ENCODE data around the gene SYNE1. TPM values are rescaled to one million over a fixed set of nuclear protein-coding genes. Genes with fewer than 3 reads are reported as not detected.

The SYNE1 gene
- total and polyA plus RNA-seq, 10 donors: 27.8 to 336 (median 247) TPM

DNA sequence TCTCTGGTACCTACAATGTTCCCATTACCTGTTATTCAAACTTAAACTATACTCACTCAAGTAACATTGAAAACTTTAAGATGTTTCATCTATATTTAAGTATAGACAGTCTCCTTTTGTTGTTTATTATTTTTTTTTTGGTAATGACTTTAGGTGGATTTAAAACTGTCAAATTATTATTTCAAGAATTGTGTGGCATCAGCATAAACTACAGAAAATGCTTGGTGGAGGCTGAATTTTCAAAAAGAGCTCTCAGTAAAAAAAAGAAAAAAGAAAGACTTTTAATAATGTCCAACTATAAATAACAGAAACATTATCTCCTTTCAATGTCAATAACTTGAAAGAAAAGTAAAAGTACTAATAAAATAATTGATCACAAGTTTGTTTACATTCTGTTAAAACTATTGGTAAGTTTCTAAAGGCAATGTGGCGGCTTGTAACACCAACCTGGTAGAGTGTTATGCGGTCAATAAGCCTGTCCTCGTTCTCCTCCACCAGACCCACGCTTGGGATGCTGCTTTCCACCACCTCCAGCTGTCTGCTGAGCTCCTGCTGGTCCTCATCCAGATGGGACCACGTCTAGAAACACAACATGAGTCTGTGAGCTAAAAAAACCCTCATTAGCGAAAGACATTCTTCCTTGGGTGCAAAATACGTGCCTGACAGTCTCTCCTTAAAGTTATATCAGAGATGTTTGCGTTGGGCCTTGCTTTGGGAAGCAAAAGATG is 400.6 kb downstream of the SYNE1 start:
- H3K36me3 ChIP-seq: peaks cover 0 to 100% (median 91%) of the 10 kb centered on the region in 6 donors
- no peaks in the 10 kb centered on the region for H3K27me3 ChIP-seq (replicated peaks in 1 of 7)
- no peak overlapping the region for H3K4me3 ChIP-seq
- intact Hi-C loops (cut with DNase I; ENCODE audit: low total_unique reads): no loop called here
- TF ChIP-seq POLR2AphosphoS5 (IDR thresholded peaks at IDR 0.05): no peak
- TF ChIP-seq, protein P1, sequence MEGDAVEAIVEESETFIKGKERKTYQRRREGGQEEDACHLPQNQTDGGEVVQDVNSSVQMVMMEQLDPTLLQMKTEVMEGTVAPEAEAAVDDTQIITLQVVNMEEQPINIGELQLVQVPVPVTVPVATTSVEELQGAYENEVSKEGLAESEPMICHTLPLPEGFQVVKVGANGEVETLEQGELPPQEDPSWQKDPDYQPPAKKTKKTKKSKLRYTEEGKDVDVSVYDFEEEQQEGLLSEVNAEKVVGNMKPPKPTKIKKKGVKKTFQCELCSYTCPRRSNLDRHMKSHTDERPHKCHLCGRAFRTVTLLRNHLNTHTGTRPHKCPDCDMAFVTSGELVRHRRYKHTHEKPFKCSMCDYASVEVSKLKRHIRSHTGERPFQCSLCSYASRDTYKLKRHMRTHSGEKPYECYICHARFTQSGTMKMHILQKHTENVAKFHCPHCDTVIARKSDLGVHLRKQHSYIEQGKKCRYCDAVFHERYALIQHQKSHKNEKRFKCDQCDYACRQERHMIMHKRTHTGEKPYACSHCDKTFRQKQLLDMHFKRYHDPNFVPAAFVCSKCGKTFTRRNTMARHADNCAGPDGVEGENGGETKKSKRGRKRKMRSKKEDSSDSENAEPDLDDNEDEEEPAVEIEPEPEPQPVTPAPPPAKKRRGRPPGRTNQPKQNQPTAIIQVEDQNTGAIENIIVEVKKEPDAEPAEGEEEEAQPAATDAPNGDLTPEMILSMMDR (IDR thresholded peaks at IDR 0.05 in 8 of 11, conservative IDR thresholded peaks at IDR 0.05 in 3 of 11): no peak
- no peak for TF ChIP-seq POLR2A (IDR thresholded peaks at IDR 0.05)
- no peak overlapping the region for H3K27ac ChIP-seq
- H3K4me1 ChIP-seq: peaks cover 0 to 17% (median 0%) of the 10 kb centered on the region in 6 donors
- 91 to 97% (median 94%) methylated on average over 8 of the region's 8 CpGs for WGBS, 5 donors
- no peak for DNase-seq
- H3K9me3 ChIP-seq: no peaks in the 10 kb centered on the region

DNA sequence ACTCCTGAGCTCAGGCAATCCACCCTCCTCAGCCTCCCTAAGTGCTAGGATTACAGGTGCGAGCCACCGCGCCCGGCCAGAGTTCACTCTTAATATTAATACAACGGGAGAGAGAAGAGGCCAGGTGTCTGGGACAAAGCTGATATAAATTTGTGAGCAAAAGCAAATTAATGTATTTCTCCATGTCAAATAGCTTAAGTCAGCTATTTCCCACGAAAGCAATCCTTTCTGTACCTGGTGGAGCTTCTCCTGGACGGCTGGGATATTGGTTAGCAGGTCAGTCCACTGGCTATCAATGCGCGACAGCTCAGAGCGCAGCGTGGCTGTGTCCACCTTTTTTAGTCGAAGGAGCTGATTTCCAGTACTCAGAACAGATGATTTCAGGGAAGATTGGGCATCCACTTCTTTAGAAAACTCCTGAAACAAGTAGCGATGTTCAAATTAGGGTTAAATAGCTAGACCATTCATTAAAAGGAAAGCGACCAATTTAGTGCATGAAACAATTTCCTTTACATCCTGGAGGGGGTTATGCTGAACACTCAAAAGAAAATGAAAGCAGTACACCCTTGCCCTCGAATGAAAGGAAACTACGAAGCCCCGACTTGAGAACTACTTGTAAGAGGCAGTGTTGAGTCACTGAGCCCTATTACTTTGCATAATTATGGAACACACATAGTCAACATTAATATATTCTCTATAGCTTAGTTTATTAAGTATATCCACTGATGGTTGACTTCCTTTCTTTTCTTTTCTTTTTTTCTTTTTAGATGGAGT is 403.4 kb downstream of the SYNE1 start:
- intact Hi-C loops (cut with DNase I; ENCODE audit: low total_unique reads): no loop called here
- Histone ChIP-seq H3K27ac (peak overlapping the region in 5 of 8 donors; percentile 32 to 51 (median 39)), H3K27me3 (replicated peaks in 1 of 7) (no peaks in the 10 kb centered on the region), H3K4me1 (peaks cover 0 to 17% (median 0%) of the 10 kb centered on the region in 6 donors), H3K36me3 (peaks cover 3 to 100% (median 90%) of the 10 kb centered on the region in 6 donors), H3K9me3 (no peaks in the 10 kb centered on the region), H3K4me3 (no peak overlapping the region)
- no peak for DNase-seq
- WGBS, 5 donors: 82 to 90% (median 85%) methylated on average over 17 of the region's 17 CpGs
- TF ChIP-seq POLR2A (IDR thresholded peaks at IDR 0.05) (no peak), POLR2AphosphoS5 (IDR thresholded peaks at IDR 0.05) (no peak)
- TF ChIP-seq, protein P1 (IDR thresholded peaks at IDR 0.05 in 8 of 11, conservative IDR thresholded peaks at IDR 0.05 in 3 of 11): no peak

DNA sequence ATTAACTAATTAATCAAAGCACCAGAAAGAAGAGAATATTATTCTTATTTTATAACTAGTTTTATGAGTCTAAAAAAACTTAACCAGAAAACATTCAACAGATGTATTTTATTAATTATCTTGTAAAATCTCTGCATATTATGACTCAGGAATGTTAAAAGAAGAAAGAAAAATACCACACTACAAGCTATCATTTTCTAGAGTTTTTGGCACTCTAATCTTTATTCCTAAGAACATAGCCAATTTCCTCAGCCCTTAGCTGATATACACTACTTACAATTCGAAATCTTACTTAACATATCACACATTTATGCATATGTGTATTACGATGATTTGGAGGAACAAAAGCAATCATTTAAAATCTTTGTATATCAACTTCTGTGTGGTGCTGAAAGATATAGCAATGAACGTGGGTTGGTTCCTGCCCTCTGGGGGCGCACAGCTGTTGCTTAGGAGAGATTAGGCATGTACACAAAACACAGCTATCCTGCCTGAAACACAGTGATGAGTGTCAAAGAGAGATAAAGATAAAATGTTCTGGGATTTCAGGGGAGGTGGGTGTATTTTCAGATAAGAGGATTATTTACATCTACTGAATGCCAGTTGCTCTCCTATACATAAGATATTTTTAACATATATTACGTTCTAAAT is 404.5 kb downstream of the SYNE1 start:
- Histone ChIP-seq H3K9me3 (no peaks in the 10 kb centered on the region), H3K4me1 (peaks cover 0 to 17% (median 0%) of the 10 kb centered on the region in 6 donors), H3K27ac (peak overlapping the region in 3 of 8 donors; percentile 28 to 51 (median 39)), H3K27me3 (replicated peaks in 1 of 7) (no peaks in the 10 kb centered on the region), H3K36me3 (peaks cover 3 to 100% (median 81%) of the 10 kb centered on the region in 6 donors), H3K4me3 (no peak overlapping the region)
- DNase-seq: no peak
- 73 to 85% (median 85%) methylated on average over 5 of the region's 5 CpGs for WGBS, 5 donors
- no peak for TF ChIP-seq POLR2AphosphoS5 (IDR thresholded peaks at IDR 0.05)
- TF ChIP-seq, protein P1 (IDR thresholded peaks at IDR 0.05 in 8 of 11, conservative IDR thresholded peaks at IDR 0.05 in 3 of 11): no peak
- no peak for TF ChIP-seq POLR2A (IDR thresholded peaks at IDR 0.05)
- intact Hi-C loops (cut with DNase I; ENCODE audit: low total_unique reads): no loop called here
